RKO (cell line): ENCODE measurements around the gene KRT84.
A peak's percentile ranks its signal among the peaks of the same experiment; 100 is the strongest.
"Not testable (repeated sequence)": the region's sequence is repeated elsewhere in the genome, so short reads cannot be mapped to it uniquely, and the experiment has no call there.

Experiments used
- DNase-seq: peaks from one replicate; pipeline ENCODE4 v3.0.0-alpha.2; 2016; ENCODE audit warnings: low spot score

Gene KRT84

DNA sequence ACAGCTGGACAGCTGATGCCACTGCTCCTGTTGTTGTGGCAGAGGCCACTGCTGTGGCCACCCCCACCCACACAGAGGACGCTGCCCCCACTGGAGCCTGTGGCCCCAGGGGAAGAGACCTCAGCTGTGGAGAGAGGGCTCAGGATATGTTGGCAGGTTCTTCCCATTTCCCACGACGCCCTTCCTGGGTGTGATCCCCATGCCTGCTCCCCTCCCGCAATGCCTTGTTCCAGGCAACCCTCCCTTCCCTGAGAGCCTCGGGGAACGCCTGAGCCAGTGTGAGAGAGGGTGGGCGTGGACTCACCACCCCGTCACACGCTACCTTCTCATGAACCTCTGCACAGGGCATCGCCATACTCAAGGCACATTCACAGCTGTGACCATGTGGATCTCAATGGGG is 26.4 kb upstream of the KRT84 start:
- DNase-seq, result no peak

DNA sequence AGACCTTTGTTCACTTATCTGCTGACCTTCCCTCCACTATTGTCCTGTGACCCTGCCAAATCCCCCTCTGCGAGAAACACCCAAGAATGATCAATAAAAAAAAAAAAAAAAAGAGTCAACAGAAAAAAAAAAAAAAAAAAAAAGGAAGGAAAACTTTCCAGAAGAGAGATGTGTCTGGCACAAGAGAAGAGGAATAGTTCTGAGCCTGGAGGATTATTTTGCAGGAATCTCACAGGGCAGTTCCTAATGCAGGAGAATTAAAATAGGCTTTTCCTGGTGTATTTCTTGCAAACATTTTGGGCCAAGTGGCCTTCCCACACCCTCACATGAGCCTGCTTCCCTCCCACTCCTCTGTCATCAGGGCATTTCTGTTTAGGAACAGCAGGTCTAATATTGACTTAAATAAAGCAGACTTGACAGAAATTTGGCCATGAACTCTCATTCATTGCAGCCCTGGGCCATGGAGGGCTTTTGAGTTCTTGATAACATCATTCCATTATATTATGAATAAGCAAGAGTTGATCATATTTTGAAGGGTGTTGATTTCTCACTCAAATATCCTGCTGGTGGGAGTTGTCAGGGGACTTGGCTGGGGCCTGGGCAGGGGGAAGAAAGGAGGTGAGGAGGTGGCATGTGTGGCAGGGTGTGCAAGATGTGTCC is 25.3 kb upstream of the KRT84 start:
- DNase-seq, result not testable (repeated sequence)

DNA sequence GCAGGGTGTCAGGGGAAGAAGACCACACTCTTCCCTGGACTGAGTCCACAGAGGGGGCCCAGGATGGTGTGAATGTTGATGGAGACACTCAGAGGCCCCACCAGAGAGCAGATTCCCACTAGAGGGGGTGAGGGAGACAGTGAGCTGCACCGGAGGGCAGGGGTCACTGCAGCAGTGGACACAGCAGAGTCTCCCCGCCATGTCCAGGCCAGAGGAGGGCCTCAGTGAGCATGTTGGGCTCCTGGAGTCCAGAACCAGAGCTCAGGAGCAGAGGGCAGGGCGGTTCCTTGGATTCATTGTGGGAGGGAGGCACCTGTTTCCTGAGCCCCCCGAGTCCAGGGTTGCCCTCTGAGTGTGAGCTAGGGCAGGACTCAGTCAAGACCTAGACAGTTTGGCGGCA is 22.5 kb upstream of the KRT84 start:
- no peak for DNase-seq

- no peak for DNase-seq
These were observed 20.5 kb upstream of the KRT84 start, which contains the start of gene KRT82 for GRCh38 chr12:52405922-52406385. KRT82 (minus strand) TSS chr12:52406335; CDS start chr12:52406277, 58 bp downstream.

GRCh38 chr12:52404951-52405350 is 19.5 kb upstream of the KRT84 start:
- DNase-seq, result no peak

DNA sequence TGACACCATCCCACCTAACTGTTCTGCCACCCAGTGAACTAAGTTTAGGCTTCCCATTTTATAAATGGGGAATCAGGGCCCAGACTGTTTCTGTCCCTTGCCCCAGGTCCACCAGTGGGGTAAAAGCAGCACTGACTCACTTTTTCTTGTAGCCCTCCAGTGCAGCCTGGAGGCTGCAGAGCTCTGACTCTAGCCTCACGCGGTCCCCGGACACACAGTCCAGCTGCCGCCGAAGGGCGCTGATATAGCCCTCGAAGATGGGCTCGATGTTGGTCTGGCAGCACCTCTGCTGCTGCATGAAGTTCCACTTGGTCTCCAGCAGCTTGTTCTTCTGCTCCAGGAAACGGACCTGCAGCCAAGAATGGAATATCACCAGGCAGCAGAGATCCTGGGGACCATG is 18.1 kb upstream of the KRT84 start:
- no peak for DNase-seq

DNA sequence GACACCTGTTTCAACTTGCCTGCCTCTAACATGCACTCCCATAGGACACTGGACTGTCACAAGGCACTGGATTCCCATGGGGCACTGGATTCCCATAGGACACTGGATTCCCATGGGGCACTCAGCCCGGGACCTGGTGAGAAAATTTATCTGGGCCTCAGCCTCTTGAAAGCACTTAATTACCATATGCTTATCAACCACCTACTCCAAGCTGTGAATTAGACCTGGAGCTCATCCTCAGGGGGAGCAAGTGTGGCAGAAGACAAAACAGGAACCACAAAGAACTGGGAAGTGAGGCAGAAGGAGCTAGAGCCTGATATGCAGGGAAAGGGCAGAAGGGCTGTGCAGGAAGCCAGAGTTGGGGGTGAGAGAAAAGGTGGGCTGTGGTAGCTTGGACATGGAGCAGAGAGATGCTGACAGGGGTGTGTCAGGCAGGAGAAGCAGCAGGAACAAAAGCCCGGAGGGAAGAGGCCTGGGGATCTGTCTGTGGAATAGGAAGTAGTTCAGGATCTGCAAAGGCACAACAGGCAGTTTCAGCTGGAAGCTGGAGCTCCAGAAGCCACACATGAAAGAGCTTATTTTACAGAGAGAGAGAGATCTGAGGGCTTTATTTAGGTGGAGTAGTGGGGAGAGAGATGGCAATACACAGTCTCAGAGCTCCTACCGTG is 17.6 kb upstream of the KRT84 start:
- DNase-seq, result no peak

DNA sequence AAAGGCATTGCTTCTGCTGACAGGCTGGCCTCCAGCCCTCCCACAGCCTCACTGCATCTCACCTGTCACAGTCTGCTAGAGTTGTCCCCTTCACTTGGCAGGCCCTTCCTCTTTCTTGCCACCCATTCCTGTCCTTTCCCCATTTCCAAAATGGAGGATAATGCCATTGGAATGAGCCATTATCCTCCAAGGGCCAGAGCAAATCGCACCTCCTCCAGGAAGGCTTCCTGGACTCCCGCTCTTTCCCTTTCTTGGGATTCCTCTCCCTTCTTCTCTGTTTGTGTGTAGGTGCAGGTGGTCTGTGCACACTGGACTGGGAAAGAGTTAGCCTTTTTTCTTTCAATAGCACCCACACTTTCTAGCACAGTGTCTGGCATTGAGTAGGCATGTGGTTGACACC is 16.9 kb upstream of the KRT84 start:
- no peak for DNase-seq

DNA sequence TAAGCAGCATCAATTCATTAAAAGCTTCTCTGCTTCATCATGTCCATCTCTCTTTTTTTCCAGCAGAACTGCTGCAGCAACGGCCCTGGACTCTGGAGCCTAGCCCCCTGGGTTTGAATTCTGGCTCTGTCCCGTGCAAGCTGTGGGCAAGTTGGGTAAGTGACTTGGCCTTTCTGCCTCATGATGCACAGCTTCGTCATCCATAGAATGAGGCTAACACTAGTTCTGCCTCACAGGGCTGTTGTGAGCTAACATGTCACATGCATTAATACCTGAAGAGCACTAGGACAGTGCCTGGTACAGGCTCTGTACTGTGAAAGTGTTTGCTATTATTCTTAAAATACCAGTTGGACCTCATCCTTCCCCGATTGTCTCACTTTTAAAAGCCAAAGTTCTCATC is 16.5 kb upstream of the KRT84 start:
- DNase-seq, result no peak

DNA sequence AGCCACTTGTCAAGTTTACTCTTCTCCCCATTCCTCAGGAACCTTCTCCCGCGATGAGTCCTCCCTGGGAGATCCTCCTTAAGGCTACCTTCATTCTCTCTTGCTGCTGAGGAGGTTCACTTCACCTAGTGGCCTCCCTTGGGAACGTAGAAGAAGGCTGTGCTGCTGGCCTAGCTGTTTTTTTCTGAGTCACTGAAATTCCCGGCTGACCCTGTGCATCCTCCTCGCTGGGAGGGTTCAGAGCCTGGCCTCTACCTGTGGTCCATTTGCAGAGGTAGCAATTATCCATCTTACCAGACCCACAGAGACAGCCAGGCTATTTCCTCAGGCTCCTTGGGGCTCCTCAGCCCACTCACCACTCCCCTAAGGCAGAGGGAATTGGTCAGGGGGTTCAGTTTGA is 16.1 kb upstream of the KRT84 start:
- no peak for DNase-seq

DNA sequence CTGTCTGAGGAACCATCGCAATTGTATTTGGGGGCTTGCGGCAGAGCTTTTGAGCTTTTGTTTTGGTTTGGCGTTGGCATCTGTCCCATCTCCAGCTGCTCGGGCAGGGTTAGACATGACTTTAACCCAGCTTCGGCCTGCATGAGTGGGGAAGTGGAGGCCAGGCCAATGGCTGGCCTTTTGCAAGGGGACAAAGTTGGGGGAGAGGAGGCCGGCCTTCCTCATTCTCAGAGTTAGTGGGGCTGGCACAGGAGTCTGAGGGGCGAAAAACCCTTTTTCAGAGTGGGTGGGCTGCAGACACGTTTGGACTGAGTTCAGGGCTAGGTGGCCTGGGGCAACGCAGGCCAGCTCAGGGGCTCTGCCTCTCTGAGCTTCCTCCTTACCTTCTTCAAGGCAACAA is 15.5 kb upstream of the KRT84 start:
- DNase-seq, result no peak

DNA sequence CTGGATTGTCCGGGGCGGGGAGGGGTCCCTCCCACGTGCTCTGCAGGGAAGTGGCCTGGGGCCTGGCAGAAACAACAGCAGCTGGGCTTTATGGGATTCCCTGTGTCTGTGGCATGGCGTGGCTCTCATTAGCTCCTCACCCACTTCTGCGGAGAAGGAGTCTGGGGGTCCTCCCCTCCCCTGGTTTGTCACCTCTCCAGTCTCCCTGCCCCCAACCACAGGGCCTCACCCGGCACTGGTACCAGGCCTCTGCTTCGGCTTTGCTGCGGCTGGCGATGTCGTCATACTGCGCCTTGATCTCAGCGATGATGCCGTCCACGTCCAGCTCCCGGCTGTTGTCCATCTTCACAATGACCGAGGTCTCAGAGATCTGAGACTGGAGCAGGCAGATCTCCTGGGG is 14.3 kb upstream of the KRT84 start:
- no peak for DNase-seq

- DNase-seq, result peak; percentile 14
These were observed 12.7 kb upstream of the KRT84 start for GRCh38 chr12:52398176-52398575.

GRCh38 chr12:52396656-52397055 is 11.2 kb upstream of the KRT84 start:
- no peak for DNase-seq

- DNase-seq, result no peak
These were observed 10.4 kb upstream of the KRT84 start for GRCh38 chr12:52395761-52396434.

- no peak for DNase-seq
These were observed 9.5 kb upstream of the KRT84 start for GRCh38 chr12:52394836-52395405.

- DNase-seq, result no peak
These were observed 7.1 kb upstream of the KRT84 start for GRCh38 chr12:52392465-52393007.

GRCh38 chr12:52391618-52392002 is 6.2 kb upstream of the KRT84 start:
- DNase-seq, result no peak

- DNase-seq, result no peak
These were observed 5.5 kb upstream of the KRT84 start for GRCh38 chr12:52390739-52391617.

DNA sequence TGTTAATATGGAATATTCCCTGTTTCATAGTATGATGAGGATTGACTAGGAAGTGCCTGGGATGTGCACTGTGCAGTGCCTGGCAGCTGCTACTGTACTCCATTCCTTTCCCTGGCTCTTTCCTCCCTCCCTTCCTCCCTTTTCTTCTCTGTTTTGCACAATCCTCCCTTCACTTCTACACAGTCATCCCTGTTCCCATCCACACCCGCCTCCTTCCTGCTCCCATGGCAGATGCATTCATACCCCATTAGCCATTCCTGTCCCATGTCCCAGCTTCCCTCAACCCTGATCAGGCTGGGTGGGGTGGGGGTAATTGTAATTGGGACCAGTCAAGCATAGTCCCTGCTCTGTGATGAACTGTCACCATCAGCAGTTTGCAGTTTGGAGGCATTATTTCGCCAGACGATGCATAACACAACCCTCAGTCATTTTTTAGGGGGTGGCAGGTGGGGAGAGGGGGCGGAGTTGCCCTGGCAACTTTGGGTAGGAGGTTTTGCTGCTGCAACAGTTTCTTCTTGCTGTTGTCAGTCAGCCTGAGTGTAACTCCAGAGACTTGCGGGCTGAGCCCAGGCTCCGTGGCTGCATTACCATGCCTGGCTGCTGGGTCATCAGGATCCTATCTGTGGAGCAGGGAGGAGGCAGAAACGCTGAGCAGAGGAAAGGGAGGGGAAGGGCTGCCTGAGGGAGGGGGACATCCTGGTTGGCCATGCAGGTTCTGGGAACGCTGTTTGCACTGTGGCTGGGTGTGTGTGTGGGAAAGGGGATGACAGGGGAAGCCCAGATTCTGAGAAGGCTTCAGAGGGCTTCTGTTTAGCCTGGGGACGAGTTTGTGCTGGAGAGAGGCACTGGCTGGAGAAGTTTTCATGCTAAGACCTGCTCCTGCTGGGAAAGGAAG is 4.1 kb upstream of the KRT84 start:
- DNase-seq, result no peak

GRCh38 chr12:52387859-52388258 is 2.4 kb upstream of the KRT84 start:
- no peak for DNase-seq
